HepG2 (cell line): ENCODE measurements around the gene ZNF503. TPM values are rescaled to one million over a fixed set of nuclear protein-coding genes. Genes with fewer than 3 reads are reported as not detected.

Source experiments
- AGO2 ChIP-seq: fragments of 200-400 bp; formaldehyde crosslinking; optimal IDR thresholded peaks from 2 replicates; pipeline ENCODE3; 2017; ENCODE audit warnings: mild to moderate bottlenecking, low read depth, low read length, moderate library complexity
- CENPT ChIP-seq: sonication (generic); formaldehyde crosslinking; IDR thresholded peaks from 2 replicates; pipeline ENCODE4 v1.8.0; 2022; ENCODE audit warnings: low read depth, mild to moderate bottlenecking, moderate library complexity, missing genetic modification reagents
- CHD4 ChIP-seq: fragments of 200-600 bp; sonication (generic); IDR thresholded peaks from 2 replicates; pipeline ENCODE4 v1.7.0; 2017; ENCODE audit warnings: mild to moderate bottlenecking, low read length, borderline replicate concordance
- EED ChIP-seq: sonication (generic); formaldehyde crosslinking; IDR thresholded peaks from 2 replicates; pipeline ENCODE4 v1.5.0; 2020; ENCODE audit warnings: mild to moderate bottlenecking, missing genetic modification reagents
- GATA4 ChIP-seq: sonication (generic); IDR thresholded peaks from 2 replicates; pipeline ENCODE4 v1.6.1; 2016; ENCODE audit warnings: antibody characterized with exemption, low read depth, borderline replicate concordance
- MED8 ChIP-seq: sonication (generic); formaldehyde crosslinking; IDR thresholded peaks from 2 replicates; pipeline ENCODE4 v1.8.1; 2023; ENCODE audit warnings: mild to moderate bottlenecking, missing genetic modification reagents; ENCODE audit not compliant: insufficient replicate concordance
- MIXL1 ChIP-seq: IDR thresholded peaks from 2 replicates; pipeline ENCODE4 v1.6.1; 2016
- MXD4 ChIP-seq: IDR thresholded peaks from 2 replicates; pipeline ENCODE4 v1.6.1; 2016; ENCODE audit warnings: mild to moderate bottlenecking, missing biosample characterization, missing genetic modification reagents
- NCOA2 ChIP-seq: sonication (generic); formaldehyde crosslinking; IDR thresholded peaks from 2 replicates; pipeline ENCODE4 v1.8.0; 2022; ENCODE audit warnings: inconsistent platforms
- NCOA5 ChIP-seq: sonication (generic); formaldehyde crosslinking; IDR thresholded peaks from 2 replicates; pipeline ENCODE4 v1.4.0; 2020; ENCODE audit warnings: missing genetic modification reagents
- PHF20 ChIP-seq: sonication (generic); formaldehyde crosslinking; IDR thresholded peaks from 2 replicates; pipeline ENCODE4 v1.5.0; 2020; ENCODE audit warnings: mild to moderate bottlenecking, missing genetic modification reagents
- RAD51 ChIP-seq: fragments of 450-650 bp; IDR thresholded peaks from 2 replicates; pipeline ENCODE4 v1.6.1; 2016; ENCODE audit warnings: borderline replicate concordance
- REPIN1 ChIP-seq: sonication (generic); formaldehyde crosslinking; IDR thresholded peaks from 2 replicates; pipeline ENCODE4 v1.8.0; 2022; ENCODE audit warnings: missing genetic modification reagents, low read depth, mild to moderate bottlenecking, borderline replicate concordance
- SMAD3 ChIP-seq: sonication (generic); formaldehyde crosslinking; IDR thresholded peaks from 2 replicates; pipeline ENCODE4 v1.4.0; 2020; ENCODE audit warnings: missing genetic modification reagents
- SMARCC2 ChIP-seq: fragments of 450-650 bp; IDR thresholded peaks from 2 replicates; pipeline ENCODE4 v1.6.1; 2017; ENCODE audit warnings: antibody characterized with exemption, mild to moderate bottlenecking
- SP5 ChIP-seq: IDR thresholded peaks from 2 replicates; pipeline ENCODE4 v1.6.1; 2016; ENCODE audit warnings: low read depth, borderline replicate concordance
- TCF7L2 ChIP-seq: IDR thresholded peaks from 2 replicates; pipeline ENCODE4 v1.6.1; 2011; ENCODE audit warnings: mild to moderate bottlenecking, low read depth, low read length, moderate library complexity
- TGIF2 ChIP-seq: IDR thresholded peaks from 2 replicates; pipeline ENCODE4 v1.6.1; 2016; ENCODE audit warnings: control low read depth, missing compliant biosample characterization
- XRCC5 ChIP-seq: fragments of 200-400 bp; formaldehyde crosslinking; optimal IDR thresholded peaks from 2 replicates; pipeline ENCODE3; 2017; ENCODE audit warnings: mild to moderate bottlenecking, low read length
- ZBTB7A ChIP-seq: sonication (generic); formaldehyde crosslinking; IDR thresholded peaks from 2 replicates; pipeline ENCODE4 v1.8.0; 2022; ENCODE audit warnings: mild to moderate bottlenecking, missing genetic modification reagents
- ZC3H4 ChIP-seq: sonication (generic); formaldehyde crosslinking; IDR thresholded peaks from 2 replicates; pipeline ENCODE4 v1.4.0; 2020; ENCODE audit warnings: missing genetic modification reagents, borderline replicate concordance
- ZNF253 ChIP-seq: sonication (generic); formaldehyde crosslinking; IDR thresholded peaks from 2 replicates; pipeline ENCODE4 v1.8.0; 2022; ENCODE audit warnings: mild to moderate bottlenecking, missing genetic modification reagents, borderline replicate concordance
- ZNF317 ChIP-seq: sonication (generic); formaldehyde crosslinking; IDR thresholded peaks from 2 replicates; pipeline ENCODE4 v1.5.0; 2020; ENCODE audit warnings: mild to moderate bottlenecking, missing genetic modification reagents
- ZNF383 ChIP-seq: sonication (generic); formaldehyde crosslinking; IDR thresholded peaks from 2 replicates; pipeline ENCODE4 v1.4.0; 2020; ENCODE audit warnings: missing genetic modification reagents, mild to moderate bottlenecking, borderline replicate concordance
- ZNF660 ChIP-seq: sonication (generic); formaldehyde crosslinking; IDR thresholded peaks from 2 replicates; pipeline ENCODE4 v1.5.1; 2020; ENCODE audit warnings: mild to moderate bottlenecking, low read depth, missing genetic modification reagents, borderline replicate concordance
- ZZZ3 ChIP-seq: sonication (generic); formaldehyde crosslinking; IDR thresholded peaks from 2 replicates; pipeline ENCODE4 v1.4.0; 2020; ENCODE audit warnings: missing genetic modification reagents, mild to moderate bottlenecking, borderline replicate concordance
- polyA plus RNA-seq, 8 experiments: library from polyadenylated mRNA; depleted of rRNA in 3 of 8; stranded (reverse) in 7 of 8; unstranded in 1 of 8; fragments of >200 nt; fragmentation: Illumina TruSeq in 4 of 8; extraction: Trizol in 4 of 8; gene quantifications; 2 replicates each; pipeline versions ENCODE4 v1.2.1 to v1.2.3, GENCODE V29; 2011 to 2016; ENCODE audit warnings: low read depth in 4 of 8, missing spikeins in 1 of 8, mixed read lengths in 1 of 8; ENCODE audit not compliant: insufficient read depth in 1 of 8
- total RNA-seq, 5 experiments: library from RNA; depleted of rRNA; stranded (reverse); fragments of >200 nt; fragmentation: Illumina TruSeq; extraction: Trizol; gene quantifications; 2 replicates each; pipeline ENCODE4 v1.2.3, GENCODE V29; 2016; ENCODE audit warnings: low read depth in 1 of 5
- TF ChIP-seq, protein P1 (sequence below): IDR thresholded peaks from 2 replicates; pipeline ENCODE4 v1.6.1; 2016; ENCODE audit warnings: missing biosample characterization, missing genetic modification reagents, low read depth
- TF ChIP-seq, protein P2 (sequence below): sonication (generic); formaldehyde crosslinking; IDR thresholded peaks from 2 replicates; pipeline ENCODE4 v1.4.0; 2020; ENCODE audit warnings: missing genetic modification reagents; ENCODE audit errors: not compliant biosample characterization
- TF ChIP-seq, protein P3 (sequence below): sonication (generic); formaldehyde crosslinking; IDR thresholded peaks from 2 replicates; pipeline ENCODE4 v1.4.0; 2020; ENCODE audit warnings: missing genetic modification reagents, borderline replicate concordance

ZNF503 gene
- total and polyA plus RNA-seq, 2 of the 13 experiments (the other 11 are each of a cell fraction or from before 2014, with no cell fraction given), result 2.7 to 8.3 TPM

DNA sequence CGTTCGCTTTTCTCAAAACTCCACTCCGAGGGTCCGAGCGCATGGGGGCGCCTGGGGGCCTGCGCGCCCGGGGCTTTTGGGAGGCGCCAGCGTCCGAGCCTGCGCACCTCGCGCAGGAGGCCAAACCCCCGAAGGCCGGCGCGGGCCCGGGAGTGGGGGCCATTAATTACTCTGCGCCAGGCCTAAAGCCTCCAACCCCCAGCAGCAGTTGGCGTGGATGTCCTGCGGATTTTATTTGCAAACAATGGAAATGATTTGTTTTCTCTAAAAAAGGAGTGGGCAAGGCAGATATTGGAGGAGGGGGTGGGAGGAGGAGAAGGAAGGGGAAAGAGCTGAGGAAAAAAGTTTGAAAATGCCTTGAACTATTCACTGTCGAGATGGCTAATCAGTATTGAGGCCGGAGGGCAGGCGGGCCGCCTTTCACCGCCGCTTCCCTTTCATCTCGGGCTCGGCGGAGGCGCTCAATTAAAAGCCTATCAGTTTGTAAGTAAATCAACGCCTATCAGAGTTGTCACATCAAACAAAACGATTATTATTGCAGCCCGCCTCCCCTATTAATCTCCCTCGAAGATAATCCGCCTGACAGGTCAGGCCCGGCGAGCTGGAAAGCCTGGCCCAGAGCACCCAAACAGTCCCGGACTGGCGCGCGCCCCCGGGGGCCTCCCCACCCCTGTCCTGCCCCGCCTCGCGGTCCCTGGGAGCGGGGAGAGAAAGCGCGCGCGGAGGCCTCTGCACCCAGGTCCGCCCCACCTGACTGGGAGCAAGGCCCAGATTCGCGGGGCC, 3.4 kb upstream of the ZNF503 start (continued):
- TF ChIP-seq, protein P1, sequence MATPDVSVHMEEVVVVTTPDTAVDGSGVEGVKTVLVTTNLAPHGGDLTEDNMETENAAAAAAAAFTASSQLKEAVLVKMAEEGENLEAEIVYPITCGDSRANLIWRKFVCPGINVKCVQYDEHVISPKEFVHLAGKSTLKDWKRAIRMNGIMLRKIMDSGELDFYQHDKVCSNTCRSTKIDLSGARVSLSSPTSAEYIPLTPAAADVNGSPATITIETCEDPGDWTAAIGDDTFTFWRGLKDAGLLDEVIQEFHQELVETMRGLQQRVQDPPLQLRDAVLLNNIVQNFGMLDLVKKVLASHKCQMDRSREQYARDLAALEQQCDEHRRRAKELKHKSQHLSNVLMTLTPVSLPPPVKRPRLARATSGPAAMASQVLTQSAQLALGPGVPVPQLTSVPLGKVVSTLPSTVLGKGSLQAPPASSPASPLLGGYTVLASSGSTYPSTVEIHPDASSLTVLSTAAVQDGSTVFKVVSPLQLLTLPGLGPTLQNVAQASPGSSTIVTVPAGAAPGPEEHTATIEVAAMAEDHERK (CRISPR knock-in tag), result no peak
- TF ChIP-seq ZC3H4 (CRISPR knock-in tag) (peak; percentile 75; the same call in 1 of the 2 replicates), TCF7L2 (peak; percentile 96), ZNF383 (peak; percentile 97), ZNF317 (no peak), GATA4 (peak; percentile 93), MIXL1 (CRISPR knock-in tag) (peak; percentile 27; the same call in 1 of the 2 replicates), SMAD3 (CRISPR knock-in tag) (no peak), CENPT (CRISPR knock-in tag) (no peak), XRCC5 (no peak), RAD51 (no peak), EED (no peak), ZNF253 (CRISPR knock-in tag) (0 out of 2 replicates have a peak, but pooled peaks have one; percentile 10), ZNF660 (CRISPR knock-in tag) (no peak), NCOA2 (CRISPR knock-in tag) (peak; percentile 86), MED8 (CRISPR knock-in tag) (peak; percentile 38), CHD4 (no peak), ZBTB7A (peak; percentile 46; the same call in 1 of the 2 replicates), MXD4 (CRISPR knock-in tag) (no peak; the same call in 1 of the 2 replicates), SP5 (CRISPR knock-in tag) (peak; percentile 95), PHF20 (CRISPR knock-in tag) (peak; percentile 28; the same call in 1 of the 2 replicates), NCOA5 (CRISPR knock-in tag) (peak; percentile 74; the same call in 1 of the 2 replicates), ZZZ3 (CRISPR knock-in tag) (peak; percentile 47; the same call in 1 of the 2 replicates), REPIN1 (peak; percentile 75), AGO2 (no peak), TGIF2 (CRISPR knock-in tag) (0 out of 2 replicates have a peak, but pooled peaks have one; percentile 18), SMARCC2 (no peak)
- TF ChIP-seq, protein P2, sequence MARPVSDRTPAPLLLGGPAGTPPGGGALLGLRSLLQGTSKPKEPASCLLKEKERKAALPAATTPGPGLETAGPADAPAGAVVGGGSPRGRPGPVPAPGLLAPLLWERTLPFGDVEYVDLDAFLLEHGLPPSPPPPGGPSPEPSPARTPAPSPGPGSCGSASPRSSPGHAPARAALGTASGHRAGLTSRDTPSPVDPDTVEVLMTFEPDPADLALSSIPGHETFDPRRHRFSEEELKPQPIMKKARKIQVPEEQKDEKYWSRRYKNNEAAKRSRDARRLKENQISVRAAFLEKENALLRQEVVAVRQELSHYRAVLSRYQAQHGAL (CRISPR knock-in tag), result peak; percentile 15
- TF ChIP-seq, protein P3, sequence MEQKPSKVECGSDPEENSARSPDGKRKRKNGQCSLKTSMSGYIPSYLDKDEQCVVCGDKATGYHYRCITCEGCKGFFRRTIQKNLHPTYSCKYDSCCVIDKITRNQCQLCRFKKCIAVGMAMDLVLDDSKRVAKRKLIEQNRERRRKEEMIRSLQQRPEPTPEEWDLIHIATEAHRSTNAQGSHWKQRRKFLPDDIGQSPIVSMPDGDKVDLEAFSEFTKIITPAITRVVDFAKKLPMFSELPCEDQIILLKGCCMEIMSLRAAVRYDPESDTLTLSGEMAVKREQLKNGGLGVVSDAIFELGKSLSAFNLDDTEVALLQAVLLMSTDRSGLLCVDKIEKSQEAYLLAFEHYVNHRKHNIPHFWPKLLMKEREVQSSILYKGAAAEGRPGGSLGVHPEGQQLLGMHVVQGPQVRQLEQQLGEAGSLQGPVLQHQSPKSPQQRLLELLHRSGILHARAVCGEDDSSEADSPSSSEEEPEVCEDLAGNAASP (CRISPR knock-in tag), result no peak
